Osteocyte (in vitro differentiated cells): ENCODE data around the gene PLA2G2F. TPM values are rescaled to one million over a fixed set of nuclear protein-coding genes. Genes with fewer than 3 reads are reported as not detected.

Experiments used
- DNase-seq: peaks from one replicate; pipeline ENCODE4 v3.0.0; 2021; ENCODE audit warnings: mixed read lengths; ENCODE audit not compliant: unreplicated experiment; ENCODE audit errors: extremely low spot score
- H3K27ac Mint-ChIP-seq: one replicate; pipeline ENCODE4 v1.8.0; 2021; ENCODE audit warnings: mild to moderate bottlenecking, mixed read lengths; ENCODE audit not compliant: unreplicated experiment
- H3K27me3 Mint-ChIP-seq: one replicate; pipeline ENCODE4 v1.8.0; 2021; ENCODE audit warnings: mixed read lengths; ENCODE audit not compliant: unreplicated experiment
- H3K36me3 Mint-ChIP-seq: one replicate; pipeline ENCODE4 v1.8.0; 2021; ENCODE audit warnings: mixed read lengths; ENCODE audit not compliant: unreplicated experiment
- H3K4me1 Mint-ChIP-seq: one replicate; pipeline ENCODE4 v1.8.0; 2021; ENCODE audit warnings: mixed read lengths; ENCODE audit not compliant: unreplicated experiment
- H3K4me3 Mint-ChIP-seq: one replicate; pipeline ENCODE4 v1.8.0; 2021; ENCODE audit warnings: mild to moderate bottlenecking, moderate library complexity, mixed read lengths; ENCODE audit not compliant: unreplicated experiment
- H3K9me3 Mint-ChIP-seq: one replicate; pipeline ENCODE4 v1.8.0; 2021; ENCODE audit warnings: mixed read lengths; ENCODE audit not compliant: unreplicated experiment
- CTCF ChIP-seq: fragments of 200-600 bp; sonication (generic); IDR thresholded peaks from 2 replicates; pipeline ENCODE4 v1.5.0; 2021; ENCODE audit warnings: antibody characterized with exemption, mild to moderate bottlenecking, moderate library complexity
- total RNA-seq: library from RNA; stranded (reverse); gene quantifications from 2 replicates; pipeline ENCODE4 v1.2.1, GENCODE V29; 2021

Gene PLA2G2F
- total RNA-seq, 1 donor from 2014 or later: not detected

GRCh38 chr1:20108366-20109123 lies 30.6 kb upstream of the PLA2G2F start:
- TF ChIP-seq CTCF: no peak
- no peak overlapping the region for H3K4me3 Mint-ChIP-seq
- no peaks in the 10 kb centered on the region for H3K4me1 Mint-ChIP-seq
- no peaks in the 10 kb centered on the region for H3K9me3 Mint-ChIP-seq
- H3K27me3 Mint-ChIP-seq: peaks cover 2% of the 10 kb centered on the region
- no peaks in the 10 kb centered on the region for H3K36me3 Mint-ChIP-seq
- DNase-seq: no peak
- no peak overlapping the region for H3K27ac Mint-ChIP-seq

- Mint-ChIP-seq H3K27me3 (peaks cover 2% of the 10 kb centered on the region), H3K27ac (no peak overlapping the region), H3K4me3 (no peak overlapping the region), H3K36me3 (no peaks in the 10 kb centered on the region), H3K4me1 (no peaks in the 10 kb centered on the region), H3K9me3 (no peaks in the 10 kb centered on the region)
- no peak for TF ChIP-seq CTCF
- DNase-seq: no peak
Observed at GRCh38 chr1:20109223-20109856, 29.8 kb upstream of the PLA2G2F start.

- Mint-ChIP-seq H3K27ac (no peak overlapping the region), H3K4me3 (no peak overlapping the region), H3K4me1 (no peaks in the 10 kb centered on the region), H3K27me3 (peaks cover under 1% of the 10 kb centered on the region), H3K36me3 (no peaks in the 10 kb centered on the region), H3K9me3 (no peaks in the 10 kb centered on the region)
- no peak for TF ChIP-seq CTCF
- DNase-seq: no peak
Observed at GRCh38 chr1:20110679-20111078, 28.4 kb upstream of the PLA2G2F start.

- Mint-ChIP-seq H3K4me1 (no peaks in the 10 kb centered on the region), H3K9me3 (no peaks in the 10 kb centered on the region), H3K27ac (no peak overlapping the region), H3K36me3 (no peaks in the 10 kb centered on the region), H3K27me3 (no peaks in the 10 kb centered on the region), H3K4me3 (no peak overlapping the region)
- no peak for TF ChIP-seq CTCF
- no peak for DNase-seq
Observed at GRCh38 chr1:20111452-20111851, 27.7 kb upstream of the PLA2G2F start.

DNA sequence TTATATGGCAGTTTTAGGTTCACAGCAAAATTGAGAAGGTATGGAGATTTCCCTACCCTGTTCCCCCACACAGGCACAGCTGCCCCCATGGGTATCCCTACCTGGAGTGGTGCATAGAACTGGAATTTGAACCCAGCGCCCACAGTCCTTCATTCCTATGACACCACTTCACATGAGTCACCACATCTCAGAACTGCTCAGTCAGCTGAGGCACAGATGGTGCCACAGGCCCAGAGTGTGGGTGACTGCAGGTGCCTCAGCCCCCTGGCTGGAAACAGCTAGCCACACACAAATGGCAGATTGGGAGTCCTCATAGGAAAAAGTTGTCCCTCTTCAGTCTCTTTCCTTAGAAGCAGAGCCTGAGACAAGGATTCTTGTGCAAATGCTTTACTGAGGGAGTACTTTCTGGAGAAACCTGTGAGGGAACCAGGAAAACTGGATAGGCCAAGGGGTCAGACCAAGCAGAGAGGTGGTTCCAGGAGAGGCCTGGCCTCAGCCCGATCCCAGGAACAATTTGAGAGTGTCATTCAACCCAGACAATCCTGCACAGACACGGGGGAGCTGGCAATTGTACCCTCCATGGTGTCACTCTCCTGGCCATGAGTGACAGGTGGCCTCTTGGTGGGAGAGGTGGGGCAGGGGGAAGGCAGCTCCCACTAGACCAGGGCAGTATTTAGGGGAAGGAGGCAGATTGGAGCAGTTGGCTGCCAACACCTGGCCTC lies 26.7 kb upstream of the PLA2G2F start:
- Mint-ChIP-seq H3K9me3 (no peaks in the 10 kb centered on the region), H3K4me1 (no peaks in the 10 kb centered on the region), H3K27ac (no peak overlapping the region), H3K4me3 (no peak overlapping the region), H3K36me3 (no peaks in the 10 kb centered on the region), H3K27me3 (peaks cover 2% of the 10 kb centered on the region)
- DNase-seq: no peak
- no peak for TF ChIP-seq CTCF
